Neural cell (in vitro differentiated cells): Measurements from ENCODE around the gene COA5. TPM values are rescaled to one million over a fixed set of nuclear protein-coding genes. Genes with fewer than 3 reads are reported as not detected.

Experiments used
- H2AFZ ChIP-seq: fragments of 200-600, 300-800 bp; sonication (generic), shearing (Covaris generic); 2 replicates; pipeline ENCODE4 v1.6.0; 2014; ENCODE audit warnings: low read depth, mild to moderate bottlenecking, antibody characterized with exemption, low read length, moderate library complexity
- H3F3A ChIP-seq: fragments of 200-600 bp; shearing (Covaris generic); 2 replicates; pipeline ENCODE4 v1.6.1; 2016; ENCODE audit warnings: mild to moderate bottlenecking, moderate library complexity, mixed read lengths, antibody characterized with exemption, low read length; ENCODE audit not compliant: insufficient read depth, poor library complexity, severe bottlenecking
- H3K27ac ChIP-seq: fragments of 200-600, 300-800 bp; sonication (generic), shearing (Covaris generic); 2 replicates; pipeline ENCODE4 v1.5.1; 2014; ENCODE audit warnings: mild to moderate bottlenecking, low read length, moderate library complexity
- H3K27me3 ChIP-seq: fragments of 300-800, 200-600 bp; sonication (generic), shearing (Covaris generic); 2 replicates; pipeline ENCODE4 v1.6.0; 2014; ENCODE audit warnings: mild to moderate bottlenecking, low read depth, low read length, moderate library complexity; ENCODE audit not compliant: insufficient read depth
- H3K36me3 ChIP-seq: fragments of 300-800, 200-600 bp; sonication (generic), shearing (Covaris generic); 2 replicates; pipeline ENCODE4 v1.5.1; 2014; ENCODE audit warnings: mild to moderate bottlenecking, antibody characterized with exemption, low read length, moderate library complexity; ENCODE audit not compliant: insufficient read depth
- H3K4me2 ChIP-seq: fragments of 300-800, 200-600 bp; sonication (generic), shearing (Covaris generic); 2 replicates; pipeline ENCODE4 v1.6.0; 2014; ENCODE audit warnings: mild to moderate bottlenecking, low read length
- H3K4me3 ChIP-seq: fragments of 300-800, 200-600 bp; sonication (generic), shearing (Covaris generic); 2 replicates; pipeline ENCODE4 v1.5.1; 2014; ENCODE audit warnings: mild to moderate bottlenecking, low read length, moderate library complexity
- H3K79me2 ChIP-seq: fragments of 200-600 bp; shearing (Covaris generic); replicated peaks from 2 replicates; pipeline ENCODE4 v1.6.0; 2014; ENCODE audit warnings: mild to moderate bottlenecking, low read length, moderate library complexity; ENCODE audit not compliant: insufficient read depth
- H3K9ac ChIP-seq: fragments of 300-800, 200-600 bp; sonication (generic), shearing (Covaris generic); 2 replicates; pipeline ENCODE4 v1.6.1; 2016; ENCODE audit warnings: mild to moderate bottlenecking, low read length, mixed read lengths
- H3K9me2 ChIP-seq: fragments of 200-600 bp; shearing (Covaris generic); 2 replicates; pipeline ENCODE4 v1.6.1; 2016; ENCODE audit warnings: mild to moderate bottlenecking, low read length, mixed read lengths; ENCODE audit not compliant: insufficient read depth
- H3K9me3 ChIP-seq: fragments of 200-600, 300-800 bp; sonication (generic), shearing (Covaris generic); 2 replicates; pipeline ENCODE4 v1.6.1; 2016; ENCODE audit warnings: mild to moderate bottlenecking, mixed run types, low read length, moderate library complexity, mixed read lengths
- H4K20me1 ChIP-seq: fragments of 200-600 bp; shearing (Covaris generic); 2 replicates; pipeline ENCODE4 v1.6.1; 2016; ENCODE audit warnings: mild to moderate bottlenecking, mixed run types; ENCODE audit not compliant: insufficient read depth
- CTCF ChIP-seq: fragments of 450-650 bp; IDR thresholded peaks from 2 replicates; pipeline ENCODE4 v1.5.1; 2014; ENCODE audit warnings: antibody characterized with exemption, mild to moderate bottlenecking, moderate library complexity; ENCODE audit not compliant: poor library complexity, severe bottlenecking
- EP300 ChIP-seq: fragments of 450-650 bp; conservative IDR thresholded peaks from 2 replicates; pipeline ENCODE4 v1.6.1; 2014; ENCODE audit warnings: antibody characterized with exemption, mild to moderate bottlenecking, moderate library complexity; ENCODE audit not compliant: poor library complexity, severe bottlenecking
- EZH2 ChIP-seq: fragments of 200-600, 300-800 bp; shearing (Covaris generic), sonication (generic); IDR thresholded peaks from 2 replicates; pipeline ENCODE4 v1.6.1; 2014; ENCODE audit warnings: antibody characterized with exemption, low read length, borderline replicate concordance, mild to moderate bottlenecking; ENCODE audit not compliant: insufficient read depth, poor library complexity, severe bottlenecking
- MXI1 ChIP-seq: fragments of 450-650 bp; conservative IDR thresholded peaks from 2 replicates; pipeline ENCODE4 v1.6.1; 2014; ENCODE audit warnings: antibody characterized with exemption, mild to moderate bottlenecking; ENCODE audit not compliant: poor library complexity, severe bottlenecking
- POLR2AphosphoS5 ChIP-seq: IDR thresholded peaks from 2 replicates; pipeline ENCODE4 v1.6.1; 2012
- RAD21 ChIP-seq: fragments of 450-650 bp; conservative IDR thresholded peaks from 2 replicates; pipeline ENCODE4 v1.6.1; 2014; ENCODE audit warnings: antibody characterized with exemption, mild to moderate bottlenecking, moderate library complexity
- REST ChIP-seq: IDR thresholded peaks from 2 replicates; pipeline ENCODE4 v1.6.1; 2012; ENCODE audit warnings: borderline replicate concordance
- SMC3 ChIP-seq: fragments of 450-650 bp; conservative IDR thresholded peaks from 2 replicates; pipeline ENCODE4 v1.6.1; 2014; ENCODE audit warnings: antibody characterized with exemption, mild to moderate bottlenecking, moderate library complexity; ENCODE audit not compliant: poor library complexity
- TAF1 ChIP-seq: IDR thresholded peaks from 2 replicates; pipeline ENCODE4 v1.6.1; 2012; ENCODE audit warnings: low read depth
- polyA plus RNA-seq: library from polyadenylated mRNA; depleted of rRNA; stranded (reverse); fragments of >200 nt; gene quantifications from 2 replicates; pipeline ENCODE4 v1.2.3, GENCODE V29; 2014

COA5 gene
- polyA plus RNA-seq, 1 donor from 2014 or later: 160 TPM

- H3K27ac ChIP-seq: no peak overlapping the region
- TF ChIP-seq EP300 (no peak), REST (no peak), POLR2AphosphoS5 (no peak), MXI1 (no peak), RAD21 (no peak), TAF1 (no peak), EZH2 (no peak), CTCF (no peak), SMC3 (no peak)
- H3K9me2 ChIP-seq: no peaks in the 10 kb centered on the region
- no peak overlapping the region for H3K4me3 ChIP-seq
- no peaks in the 10 kb centered on the region for H3K27me3 ChIP-seq
- no peak overlapping the region for H3K4me2 ChIP-seq
- no peak overlapping the region for H2AFZ ChIP-seq
- H3F3A ChIP-seq: no peaks in the 10 kb centered on the region
- no peak overlapping the region for H3K9ac ChIP-seq
- H3K9me3 ChIP-seq: no peaks in the 10 kb centered on the region
- H4K20me1 ChIP-seq: no peaks in the 10 kb centered on the region
- H3K79me2 ChIP-seq: no peaks in the 10 kb centered on the region
- no peaks in the 10 kb centered on the region for H3K36me3 ChIP-seq
Observed at GRCh38 chr2:98585386-98585785, 22.9 kb downstream of the COA5 start.

DNA sequence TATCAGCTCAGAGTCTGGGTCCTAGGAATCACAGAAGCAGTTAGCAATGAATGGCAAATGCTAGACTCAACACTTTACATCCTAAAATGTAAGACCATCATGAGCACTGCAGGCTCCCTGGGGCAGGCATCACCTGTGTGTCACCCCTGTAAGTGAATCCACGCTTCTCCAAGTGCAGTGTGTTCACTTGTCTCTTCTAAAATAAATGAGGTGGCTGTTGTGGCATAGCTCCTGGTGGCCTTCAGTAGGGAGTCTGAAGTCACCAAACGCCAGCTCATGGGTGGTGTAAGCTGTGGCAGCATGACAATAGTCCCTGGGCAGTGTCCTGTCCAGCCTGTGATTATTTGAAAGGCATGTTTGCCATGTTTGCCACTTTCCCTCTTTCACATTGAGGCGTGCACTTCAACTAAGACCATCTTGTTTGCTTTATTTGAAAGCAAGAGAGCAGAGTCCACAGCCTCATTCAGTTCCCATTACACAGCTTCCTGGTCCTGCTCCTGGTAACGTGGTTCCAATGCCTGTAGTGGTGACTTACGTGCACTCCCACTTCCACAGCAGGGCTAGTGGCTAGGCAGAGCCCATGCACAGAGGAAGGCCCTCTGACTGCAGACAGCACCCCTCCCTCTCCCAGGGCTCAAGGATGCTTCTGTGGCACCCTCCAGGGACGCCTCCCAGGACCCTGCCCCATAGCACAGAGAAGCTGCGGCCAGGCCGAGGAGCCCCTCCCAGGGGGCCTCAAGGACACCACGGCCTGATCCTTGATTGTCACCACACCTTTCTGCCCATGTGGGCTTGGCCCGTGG lies 24.3 kb downstream of the COA5 start:
- no peaks in the 10 kb centered on the region for H3K36me3 ChIP-seq
- H2AFZ ChIP-seq: no peak overlapping the region
- H3K27ac ChIP-seq: no peak overlapping the region
- H3K9me2 ChIP-seq: no peaks in the 10 kb centered on the region
- H3K9ac ChIP-seq: no peak overlapping the region
- no peak overlapping the region for H3K4me2 ChIP-seq
- no peak overlapping the region for H3K4me3 ChIP-seq
- TF ChIP-seq SMC3: no peak
- no peak for TF ChIP-seq EP300
- TF ChIP-seq REST: no peak
- TF ChIP-seq EZH2: no peak
- no peak for TF ChIP-seq POLR2AphosphoS5
- TF ChIP-seq TAF1: no peak
- TF ChIP-seq CTCF: no peak
- no peak for TF ChIP-seq MXI1
- TF ChIP-seq RAD21: no peak
- H4K20me1 ChIP-seq: no peaks in the 10 kb centered on the region
- H3K79me2 ChIP-seq: no peaks in the 10 kb centered on the region
- no peaks in the 10 kb centered on the region for H3F3A ChIP-seq
- H3K9me3 ChIP-seq: no peaks in the 10 kb centered on the region
- no peaks in the 10 kb centered on the region for H3K27me3 ChIP-seq
